Transverse colon (tissue), 4 donors: ENCODE measurements around the gene CXCL9. TPM values are rescaled to one million over a fixed set of nuclear protein-coding genes. Genes with fewer than 3 reads are reported as not detected.

Experiments
- DNase-seq: peaks from one replicate; pipeline ENCODE4 v3.0.0-alpha.2; 2019
- H3K27ac ChIP-seq, 4 donors: fragments of 200-600 bp; sonication (generic); 2 replicates each; pipeline ENCODE4 v1.5.1; 2016 to 2018; ENCODE audit warnings: inconsistent platforms in 4 of 4
- H3K27me3 ChIP-seq: fragments of 200-600 bp; sonication (generic); 2 replicates; pipeline ENCODE4 v1.5.1; 2017; ENCODE audit warnings: inconsistent platforms
- H3K36me3 ChIP-seq, 4 donors: fragments of 200-600 bp; sonication (generic); 2 replicates each; pipeline ENCODE4 v1.5.1; 2017 to 2019; ENCODE audit warnings: inconsistent platforms in 4 of 4
- H3K4me1 ChIP-seq, 4 donors: fragments of 200-600 bp; sonication (generic); 2 replicates each; pipeline ENCODE4 v1.5.1; 2017 to 2020; ENCODE audit warnings: inconsistent platforms in 4 of 4
- H3K4me3 ChIP-seq, 4 donors: fragments of 200-600 bp; sonication (generic); 1 replicate in 1 of 4; 2 replicates in 3 of 4; pipeline versions ENCODE4 v1.5.1 to v1.6.1; 2017 to 2019; ENCODE audit warnings: inconsistent platforms in 4 of 4
- H3K9me3 ChIP-seq, 2 donors: fragments of 200-600 bp; sonication (generic); 2 replicates each; pipeline ENCODE4 v1.5.1; 2017 to 2019; ENCODE audit warnings: inconsistent platforms in 2 of 2
- CTCF ChIP-seq, 5 experiments: fragments of 200-600 bp in 3 of 5; fragments of 450-650 bp in 2 of 5; sonication (generic) in 3 of 5; IDR thresholded peaks; 1 replicate in 2 of 5; 2 replicates in 3 of 5; pipeline ENCODE4 v1.5.1; 2016 to 2017; ENCODE audit warnings: antibody characterized with exemption in 5 of 5, inconsistent platforms in 3 of 5, mild to moderate bottlenecking in 2 of 5, moderate library complexity in 1 of 5
- EP300 ChIP-seq: sonication (generic); formaldehyde crosslinking; IDR thresholded peaks from one replicate; pipeline ENCODE4 v1.6.1; 2017; ENCODE audit warnings: antibody characterized with exemption, low read depth
- POLR2A ChIP-seq: fragments of 450-650 bp; IDR thresholded peaks from one replicate; pipeline ENCODE4 v1.6.1; 2016; ENCODE audit warnings: antibody characterized with exemption, mild to moderate bottlenecking, moderate library complexity
- POLR2AphosphoS5 ChIP-seq, 3 donors: sonication (generic); formaldehyde crosslinking; IDR thresholded peaks; one replicate each; pipeline ENCODE4 v1.6.1; 2016; ENCODE audit warnings: antibody characterized with exemption in 3 of 3
- WGBS, 2 donors: methylation state at CpG; one replicate each; pipeline ENCODE4 v1.1.5; 2018; ENCODE audit warnings: low coverage in 1 of 2; 5-methylcytosine and 5-hydroxymethylcytosine counted together
- in situ Hi-C, 4 donors: fragments of 200-750 bp; cut with MboI; loops; one replicate each; pipeline versions ENCODE4 v1.15.0 to v1.15.1; 2017; ENCODE audit warnings: low sequenced_read_pairs in 3 of 4, low pct_ligation_motif_present in 1 of 4, low pct_unique_long_range_greater_than_20kb in 1 of 4
- intact Hi-C: fragments of 100-400 bp; cut with DNase I; formaldehyde crosslinking; loops from one replicate; pipeline ENCODE4 v1.15.1; 2023; ENCODE audit warnings: low total_unique reads
- total RNA-seq, 4 donors: library from RNA; depleted of rRNA; stranded (reverse); fragments of >200 nt; gene quantifications; one replicate each; pipeline ENCODE4 v1.1.0, GENCODE V29; 2016

Gene CXCL9
- total RNA-seq, 4 donors from 2014 or later = 2.5 TPM; not detected in 3

GRCh38 chr4:75989846-75990528, 17.3 kb downstream of the CXCL9 start:
- no peak for TF ChIP-seq POLR2AphosphoS5 (IDR thresholded peaks at IDR 0.05)
- TF ChIP-seq CTCF (IDR thresholded peaks at IDR 0.05) = no peak
- TF ChIP-seq POLR2A = no peak
- no peak for TF ChIP-seq EP300
- Histone ChIP-seq H3K27ac (peak overlapping the region; percentile 68 to 77 (median 77)), H3K9me3 (no peaks in the 10 kb centered on the region), H3K27me3 (no peaks in the 10 kb centered on the region), H3K4me1 (peaks cover 12 to 19% (median 16%) of the 10 kb centered on the region in 4 donors), H3K4me3 (peak overlapping the region; percentile 59 to 93 (median 66)), H3K36me3 (no peaks in the 10 kb centered on the region)
- in situ Hi-C loops (loop anchor here in 1 of 4 donors (5.0 kb wide), 1 partner anchor 77 kb away; no protein-coding TSS in a partner anchor), intact Hi-C loops (no loop called here)
- WGBS, 2 donors = 0% methylated on average over 1 to 20 of the region's 20 CpGs
- DNase-seq = no peak

- H3K27ac ChIP-seq = no peak overlapping the region
- WGBS, 2 donors = 69 to 75% methylated on average over 3 of the region's 3 CpGs
- H3K4me3 ChIP-seq = no peak overlapping the region
- peaks cover 0 to 17% (median 0%) of the 10 kb centered on the region in 4 donors for H3K36me3 ChIP-seq
- no peak for TF ChIP-seq EP300
- no peak for TF ChIP-seq CTCF (IDR thresholded peaks at IDR 0.05)
- TF ChIP-seq POLR2A = no peak
- TF ChIP-seq POLR2AphosphoS5 (IDR thresholded peaks at IDR 0.05) = no peak
- in situ Hi-C loops = no loop called here
- no peak for DNase-seq
- intact Hi-C loops = no loop called here
- peaks cover 12 to 16% (median 14%) of the 10 kb centered on the region in 4 donors for H3K4me1 ChIP-seq
- no peaks in the 10 kb centered on the region for H3K27me3 ChIP-seq
- H3K9me3 ChIP-seq = no peaks in the 10 kb centered on the region
Observed at GRCh38 chr4:75985116-75985515, 22.2 kb downstream of the CXCL9 start.

- 95 to 96% methylated on average over 4 of the region's 4 CpGs for WGBS, 2 donors
- intact Hi-C loops = no loop called here
- H3K9me3 ChIP-seq = no peaks in the 10 kb centered on the region
- H3K36me3 ChIP-seq = peaks cover 0 to 52% (median 12%) of the 10 kb centered on the region in 4 donors
- in situ Hi-C loops = no loop called here
- no peak overlapping the region for H3K4me3 ChIP-seq
- no peak for TF ChIP-seq POLR2A
- TF ChIP-seq CTCF (IDR thresholded peaks at IDR 0.05) = no peak
- no peak for TF ChIP-seq EP300
- no peak for TF ChIP-seq POLR2AphosphoS5 (IDR thresholded peaks at IDR 0.05)
- no peaks in the 10 kb centered on the region for H3K4me1 ChIP-seq
- no peak for DNase-seq
- no peak overlapping the region for H3K27ac ChIP-seq
- no peaks in the 10 kb centered on the region for H3K27me3 ChIP-seq
Observed at GRCh38 chr4:75980576-75980975, 26.7 kb downstream of the CXCL9 start.

- Histone ChIP-seq H3K4me3 (no peak overlapping the region), H3K9me3 (no peaks in the 10 kb centered on the region), H3K27me3 (no peaks in the 10 kb centered on the region), H3K27ac (no peak overlapping the region), H3K4me1 (no peaks in the 10 kb centered on the region), H3K36me3 (peaks cover 0 to 84% (median 33%) of the 10 kb centered on the region in 4 donors)
- in situ Hi-C loops = no loop called here
- DNase-seq = no peak
- no peak for TF ChIP-seq EP300
- TF ChIP-seq POLR2AphosphoS5 (IDR thresholded peaks at IDR 0.05) = no peak
- 97 to 100% methylated on average over 2 of the region's 2 CpGs for WGBS, 2 donors
- intact Hi-C loops = no loop called here
Observed at GRCh38 chr4:75976177-75976576, 31.1 kb downstream of the CXCL9 start.
